GM18873 (cell line): ENCODE results near the gene NLRP1.
"Not testable (repeated sequence)": the region's sequence is repeated elsewhere in the genome, so short reads cannot be mapped to it uniquely, and the experiment has no call there.

ENCODE experiments used
- ATAC-seq: cut with Tn5 transposase; IDR thresholded peaks from one replicate; pipeline ENCODE4 v1.9.1; 2021; ENCODE audit warnings: mild to moderate bottlenecking, moderate library complexity, moderate number of reproducible peaks; ENCODE audit not compliant: unreplicated experiment, low FRiP score

Gene NLRP1

GRCh38 chr17:5588584-5588983, 4.3 kb upstream of the NLRP1 start:
- no peak for ATAC-seq

GRCh38 chr17:5587438-5588032, 3.2 kb upstream of the NLRP1 start:
- ATAC-seq, result no peak

GRCh38 chr17:5585836-5586521, 1.7 kb upstream of the NLRP1 start:
- no peak for ATAC-seq

GRCh38 chr17:5585287-5585794, 1.0 kb upstream of the NLRP1 start:
- no peak for ATAC-seq

GRCh38 chr17:5583426-5584382, 605 bp downstream of the NLRP1 start:
- ATAC-seq, result no peak

GRCh38 chr17:5582209-5583185, 1.8 kb downstream of the NLRP1 start:
- ATAC-seq, result no peak

GRCh38 chr17:5581655-5582054, 2.7 kb downstream of the NLRP1 start:
- ATAC-seq, result no peak

GRCh38 chr17:5580969-5581368, 3.3 kb downstream of the NLRP1 start:
- ATAC-seq, result no peak

- no peak for ATAC-seq
These were observed 3.9 kb downstream of the NLRP1 start for GRCh38 chr17:5580367-5580766.

GRCh38 chr17:5578768-5579167, 5.5 kb downstream of the NLRP1 start:
- ATAC-seq, result not testable (repeated sequence)

GRCh38 chr17:5573017-5573416, 11.3 kb downstream of the NLRP1 start:
- not testable (repeated sequence) for ATAC-seq

- no peak for ATAC-seq
These were observed 13.0 kb downstream of the NLRP1 start for GRCh38 chr17:5571281-5571680.

GRCh38 chr17:5565808-5566207, 18.5 kb downstream of the NLRP1 start:
- ATAC-seq, result no peak

GRCh38 chr17:5563456-5563855, 20.9 kb downstream of the NLRP1 start:
- no peak for ATAC-seq

GRCh38 chr17:5562661-5563360, 21.5 kb downstream of the NLRP1 start:
- no peak for ATAC-seq

GRCh38 chr17:5561736-5562571, 22.4 kb downstream of the NLRP1 start:
- ATAC-seq, result no peak

GRCh38 chr17:5560361-5560988, 23.8 kb downstream of the NLRP1 start:
- ATAC-seq, result no peak
